Sigmoid colon (tissue), 4 donors: ENCODE results near the gene CD83.

ENCODE experiments used
- CTCF ChIP-seq, 4 experiments: fragments of 450-650 bp in 3 of 4; fragments of 200-600 bp in 1 of 4; IDR thresholded peaks; one replicate each; pipeline ENCODE4 v1.5.1; 2016 to 2019; ENCODE audit warnings: antibody characterized with exemption in 4 of 4, mild to moderate bottlenecking in 3 of 4, moderate library complexity in 2 of 4
- EP300 ChIP-seq, 4 donors: sonication (generic); formaldehyde crosslinking; IDR thresholded peaks; one replicate each; pipeline ENCODE4 v1.6.1; 2017; ENCODE audit warnings: antibody characterized with exemption in 4 of 4
- POLR2A ChIP-seq, 2 donors: fragments of 450-650 bp; IDR thresholded peaks; one replicate each; pipeline ENCODE4 v1.6.1; 2016; ENCODE audit warnings: antibody characterized with exemption in 2 of 2, mild to moderate bottlenecking in 2 of 2, moderate library complexity in 2 of 2
- POLR2AphosphoS5 ChIP-seq, 4 donors: sonication (generic); formaldehyde crosslinking; IDR thresholded peaks; one replicate each; pipeline ENCODE4 v1.6.1; 2017; ENCODE audit warnings: antibody characterized with exemption in 4 of 4

GRCh38 chr6:14110001-14110818, 7.4 kb upstream of the CD83 start:
- TF ChIP-seq CTCF (IDR thresholded peaks at IDR 0.05) (no peak), POLR2A (IDR thresholded peaks at IDR 0.05) (no peak), POLR2AphosphoS5 (IDR thresholded peaks at IDR 0.05) (no peak), EP300 (IDR thresholded peaks at IDR 0.05) (no peak)
